Smooth muscle cell (in vitro differentiated cells): ENCODE results near the gene SHANK1. TPM values are rescaled to one million over a fixed set of nuclear protein-coding genes. Genes with fewer than 3 reads are reported as not detected.

Source experiments
- DNase-seq: peaks from one replicate; lab custom pipeline; 2025; ENCODE audit not compliant: unreplicated experiment; lab: John Stamatoyannopoulos, UW
- H2AFZ ChIP-seq: fragments of 200-600 bp; sonication (generic); 2 replicates; pipeline ENCODE4 v1.6.0; 2016; ENCODE audit warnings: antibody characterized with exemption, low read depth, mild to moderate bottlenecking
- H3F3A ChIP-seq: fragments of 200-600 bp; sonication (generic); 2 replicates; pipeline ENCODE4 v1.6.0; 2017; ENCODE audit warnings: antibody characterized with exemption, low read depth
- H3K27ac ChIP-seq: fragments of 200-600 bp; sonication (generic); 2 replicates; pipeline ENCODE4 v1.5.1; 2016; ENCODE audit warnings: low read depth, mild to moderate bottlenecking
- H3K27me3 ChIP-seq: fragments of 200-600 bp; sonication (generic); 2 replicates; pipeline ENCODE4 v1.6.1; 2016; ENCODE audit warnings: low read depth, mild to moderate bottlenecking
- H3K36me3 ChIP-seq: fragments of 200-600 bp; sonication (generic); 2 replicates; pipeline ENCODE4 v1.5.1; 2016; ENCODE audit warnings: low read depth
- H3K4me1 ChIP-seq: fragments of 200-600 bp; sonication (generic); 2 replicates; pipeline ENCODE4 v1.5.1; 2016; ENCODE audit warnings: low read depth
- H3K4me2 ChIP-seq: fragments of 200-600 bp; sonication (generic); 2 replicates; pipeline ENCODE4 v1.6.0; 2016; ENCODE audit warnings: mild to moderate bottlenecking
- H3K4me3 ChIP-seq: fragments of 200-600 bp; sonication (generic); 2 replicates; pipeline ENCODE4 v1.5.1; 2016; ENCODE audit warnings: mild to moderate bottlenecking
- H3K79me2 ChIP-seq: fragments of 200-600 bp; sonication (generic); 2 replicates; pipeline ENCODE4 v1.6.0; 2016; ENCODE audit warnings: low read depth, mild to moderate bottlenecking
- H3K9ac ChIP-seq: fragments of 200-600 bp; sonication (generic); 2 replicates; pipeline ENCODE4 v1.6.0; 2016; ENCODE audit warnings: low read depth
- H3K9me3 ChIP-seq: fragments of 200-600 bp; sonication (generic); replicated peaks from 2 replicates; pipeline ENCODE4 v1.5.1; 2016; ENCODE audit warnings: low read depth
- H4K20me1 ChIP-seq: fragments of 200-600 bp; sonication (generic); 2 replicates; pipeline ENCODE4 v1.6.0; 2016; ENCODE audit warnings: low read depth
- WGBS: methylation state at CpG from one replicate; pipeline ENCODE4 v1.1.7; 2016; ENCODE audit warnings: low lambda C conversion rate; 5-methylcytosine and 5-hydroxymethylcytosine counted together
- polyA plus RNA-seq: library from polyadenylated mRNA; unstranded; fragments of >200 nt; fragmentation: Nextera tagmentation; extraction: Ambion mirVana; gene quantifications from 2 replicates; pipeline ENCODE4 v1.2.1, GENCODE V29; 2016
- total RNA-seq: library from RNA; depleted of rRNA; stranded (reverse); fragments of >200 nt; gene quantifications from 2 replicates; pipeline ENCODE4 v1.2.3, GENCODE V29; 2014
- TF ChIP-seq, protein P1 (sequence below): fragments of 200-600 bp; sonication (generic); IDR thresholded peaks from 2 replicates; pipeline ENCODE4 v1.5.1; 2017; ENCODE audit warnings: borderline replicate concordance, mild to moderate bottlenecking, antibody characterized with exemption; ENCODE audit not compliant: insufficient read depth, poor library complexity, severe bottlenecking

The SHANK1 gene
- total and polyA plus RNA-seq, 2 experiments from 2014 or later, result 1.0 to 4.1 TPM

DNA sequence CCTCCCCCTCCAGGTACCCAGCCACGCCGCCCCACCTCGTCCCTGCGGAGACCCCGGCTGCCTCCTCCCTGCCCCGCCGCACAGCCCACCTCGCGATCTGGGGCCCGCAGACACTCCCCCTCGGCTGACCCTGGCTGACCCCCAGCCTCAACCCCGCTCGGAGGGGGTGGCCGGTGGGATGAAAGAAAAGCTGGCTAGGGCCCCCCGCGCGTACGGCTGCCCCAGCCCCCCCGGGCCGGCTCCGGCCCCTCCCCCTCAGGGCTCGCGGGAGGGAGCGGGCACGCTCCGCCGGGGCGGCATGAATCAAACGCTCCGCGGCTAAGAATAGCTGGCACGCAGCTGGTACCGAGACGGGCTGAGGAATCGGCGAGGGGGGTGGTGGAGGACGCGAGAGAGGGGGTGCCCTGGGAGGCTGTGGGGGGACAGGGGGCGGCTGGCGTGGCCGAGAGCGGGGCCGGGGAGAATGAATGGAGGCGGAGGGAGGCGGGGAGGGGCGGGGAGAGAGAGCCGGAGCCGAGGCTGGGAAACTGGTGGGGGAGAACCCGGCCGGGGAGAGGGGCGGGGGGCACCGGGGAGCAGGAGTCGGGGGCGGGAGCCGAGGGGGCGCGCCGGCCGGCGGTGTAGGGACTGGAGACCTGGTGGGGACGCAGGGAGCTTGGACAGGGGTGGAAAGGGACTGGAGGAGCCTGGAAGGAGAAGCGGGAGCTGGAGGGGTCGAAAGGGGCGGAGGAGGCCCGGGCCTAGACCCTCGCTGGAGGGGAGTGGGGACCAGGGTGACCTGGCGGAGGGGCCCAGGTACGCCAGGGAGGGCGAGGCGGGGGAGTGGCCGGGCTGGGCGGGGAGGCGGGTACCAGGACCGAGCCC, 1.1 kb downstream of the SHANK1 start:
- Histone ChIP-seq H3K9me3 (no peaks in the 10 kb centered on the region), H3F3A (no peaks in the 10 kb centered on the region), H3K9ac (no peak overlapping the region), H3K36me3 (no peaks in the 10 kb centered on the region), H3K27me3 (peaks cover 6% of the 10 kb centered on the region), H3K79me2 (no peaks in the 10 kb centered on the region), H3K4me3 (peak overlapping the region; percentile 58), H2AFZ (no peak overlapping the region), H4K20me1 (no peaks in the 10 kb centered on the region), H3K4me2 (peak overlapping the region; percentile 91), H3K4me1 (peaks cover 7% of the 10 kb centered on the region), H3K27ac (no peak overlapping the region)
- WGBS, result 0% methylated on average over 3 of the region's 74 CpGs
- TF ChIP-seq, protein P1, sequence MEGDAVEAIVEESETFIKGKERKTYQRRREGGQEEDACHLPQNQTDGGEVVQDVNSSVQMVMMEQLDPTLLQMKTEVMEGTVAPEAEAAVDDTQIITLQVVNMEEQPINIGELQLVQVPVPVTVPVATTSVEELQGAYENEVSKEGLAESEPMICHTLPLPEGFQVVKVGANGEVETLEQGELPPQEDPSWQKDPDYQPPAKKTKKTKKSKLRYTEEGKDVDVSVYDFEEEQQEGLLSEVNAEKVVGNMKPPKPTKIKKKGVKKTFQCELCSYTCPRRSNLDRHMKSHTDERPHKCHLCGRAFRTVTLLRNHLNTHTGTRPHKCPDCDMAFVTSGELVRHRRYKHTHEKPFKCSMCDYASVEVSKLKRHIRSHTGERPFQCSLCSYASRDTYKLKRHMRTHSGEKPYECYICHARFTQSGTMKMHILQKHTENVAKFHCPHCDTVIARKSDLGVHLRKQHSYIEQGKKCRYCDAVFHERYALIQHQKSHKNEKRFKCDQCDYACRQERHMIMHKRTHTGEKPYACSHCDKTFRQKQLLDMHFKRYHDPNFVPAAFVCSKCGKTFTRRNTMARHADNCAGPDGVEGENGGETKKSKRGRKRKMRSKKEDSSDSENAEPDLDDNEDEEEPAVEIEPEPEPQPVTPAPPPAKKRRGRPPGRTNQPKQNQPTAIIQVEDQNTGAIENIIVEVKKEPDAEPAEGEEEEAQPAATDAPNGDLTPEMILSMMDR, result no peak
- DNase-seq, result no peak

DNA sequence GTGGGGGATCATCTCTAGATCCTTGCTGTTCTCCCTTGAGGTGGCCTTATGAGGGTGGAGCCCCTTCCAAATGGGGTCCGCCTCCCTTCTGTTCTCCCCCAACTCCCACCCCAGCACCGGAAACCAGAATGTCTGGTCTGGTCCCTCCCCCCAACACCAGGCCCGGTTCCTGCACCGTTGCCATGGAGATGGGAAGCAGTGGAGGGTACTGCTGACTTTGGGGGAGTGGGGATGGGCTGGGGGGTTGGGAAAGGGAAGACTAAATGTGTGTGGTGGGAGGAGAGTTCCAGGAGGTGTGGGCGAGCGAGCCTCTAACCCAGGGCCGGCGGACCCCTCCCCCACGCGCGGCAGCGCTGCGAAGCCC, 1.7 kb downstream of the SHANK1 start:
- H2AFZ ChIP-seq, result no peak overlapping the region

DNA sequence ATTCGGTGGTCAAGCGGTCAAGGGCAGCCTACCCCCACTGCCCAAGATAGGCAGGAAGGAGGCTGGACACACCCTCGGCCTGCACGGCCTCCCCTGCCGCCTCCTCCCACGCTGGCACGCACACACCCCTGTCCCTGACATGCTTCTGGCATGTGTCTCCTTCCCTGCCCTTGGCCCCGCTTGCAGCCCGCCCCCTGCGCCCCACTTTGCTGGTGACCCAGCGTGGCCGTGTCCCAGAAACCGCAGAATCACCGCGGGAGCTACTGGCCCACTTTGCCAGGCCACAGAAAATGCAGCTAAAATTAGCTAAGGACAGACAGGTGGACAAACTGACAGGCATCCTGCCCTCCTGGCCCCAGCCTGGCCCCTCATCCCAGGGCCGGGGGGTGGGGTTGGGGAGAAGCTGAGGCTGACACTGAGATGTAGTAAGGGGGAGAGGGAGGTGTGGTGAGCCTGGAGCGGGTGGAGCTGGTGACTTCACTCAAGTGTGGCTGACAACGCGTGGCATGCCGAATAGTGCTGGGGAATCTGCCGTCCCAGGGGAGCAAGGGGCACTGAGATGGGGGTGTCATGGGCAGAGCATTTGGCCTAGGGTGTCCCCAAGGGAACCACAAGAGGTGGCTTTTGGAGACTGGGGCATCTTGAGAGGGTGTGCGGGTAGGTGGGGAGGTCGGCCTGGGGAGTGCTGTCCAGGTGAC, 2.4 kb downstream of the SHANK1 start:
- TF ChIP-seq, protein P1, result no peak
- H3K4me3 ChIP-seq, result no peak overlapping the region
- no peak overlapping the region for H3K4me2 ChIP-seq
- H3K9ac ChIP-seq, result no peak overlapping the region
- peaks cover 7% of the 10 kb centered on the region for H3K4me1 ChIP-seq
- H3K9me3 ChIP-seq, result no peaks in the 10 kb centered on the region
- H3K36me3 ChIP-seq, result no peaks in the 10 kb centered on the region
- no peak overlapping the region for H3K27ac ChIP-seq
- DNase-seq, result no peak
- peaks cover 6% of the 10 kb centered on the region for H3K27me3 ChIP-seq
- 77% methylated on average over 15 of the region's 23 CpGs for WGBS
- no peaks in the 10 kb centered on the region for H3K79me2 ChIP-seq
- no peak overlapping the region for H2AFZ ChIP-seq
- no peaks in the 10 kb centered on the region for H3F3A ChIP-seq
- no peaks in the 10 kb centered on the region for H4K20me1 ChIP-seq

More for the DNA sequence above, 1.7 kb downstream of the SHANK1 start:
- H3K9me3 ChIP-seq, result no peaks in the 10 kb centered on the region
- peaks cover 6% of the 10 kb centered on the region for H3K27me3 ChIP-seq
- H3K27ac ChIP-seq, result no peak overlapping the region
- peak overlapping the region; percentile 91 for H3K4me2 ChIP-seq
- H4K20me1 ChIP-seq, result no peaks in the 10 kb centered on the region
- peaks cover 7% of the 10 kb centered on the region for H3K4me1 ChIP-seq
- H3K36me3 ChIP-seq, result no peaks in the 10 kb centered on the region
- H3K9ac ChIP-seq, result no peak overlapping the region
- TF ChIP-seq, protein P1, result no peak
- DNase-seq, result no peak
- peak overlapping the region; percentile 58 for H3K4me3 ChIP-seq
- H3K79me2 ChIP-seq, result no peaks in the 10 kb centered on the region
- 23% methylated on average over 4 of the region's 13 CpGs for WGBS
- no peaks in the 10 kb centered on the region for H3F3A ChIP-seq
